MCF 10A (cell line): Measurements from ENCODE around the gene ANKHD1. TPM values are rescaled to one million over a fixed set of nuclear protein-coding genes. Genes with fewer than 3 reads are reported as not detected.
A peak's percentile ranks its signal among the peaks of the same experiment; 100 is the strongest.

Experiments
- BruUV-seq: library from RNA; stranded (reverse); fragments of 400-500 nt; replicated peaks from 2 replicates; lab custom pipeline; 2021; lab: Mats Ljungman, UMichigan
- CTCF ChIA-PET: fragments of 300-600 bp; sonication (Branson Sonifier 250); formaldehyde crosslinking; extraction: SDS; loops from one replicate; lab custom pipeline; 2021; ENCODE audit warnings: antibody characterized with exemption, inconsistent platforms; lab: Yijun Ruan, JAX
- POLR2A ChIA-PET: fragments of 300-600, 350-650 bp; sonication (Branson Sonifier 250); formaldehyde crosslinking; extraction: SDS; loops from one replicate; lab custom pipeline; 2020; ENCODE audit warnings: antibody characterized with exemption, inconsistent platforms; lab: Yijun Ruan, JAX
- DNase-seq: peaks from one replicate; pipeline ENCODE4 v3.0.0-alpha.2; 2018; ENCODE audit not compliant: unreplicated experiment
- H3K27ac Mint-ChIP-seq: one replicate; pipeline ENCODE4 v1.8.0; 2022; ENCODE audit warnings: mild to moderate bottlenecking, low read depth, mixed read lengths; ENCODE audit not compliant: unreplicated experiment
- H3K27me3 Mint-ChIP-seq: one replicate; pipeline ENCODE4 v1.8.0; 2022; ENCODE audit warnings: mixed read lengths; ENCODE audit not compliant: insufficient read depth, unreplicated experiment
- H3K36me3 Mint-ChIP-seq: one replicate; pipeline ENCODE4 v1.8.0; 2022; ENCODE audit warnings: mild to moderate bottlenecking, moderate library complexity, mixed read lengths; ENCODE audit not compliant: insufficient read depth, unreplicated experiment
- H3K4me1 Mint-ChIP-seq: one replicate; pipeline ENCODE4 v1.8.0; 2022; ENCODE audit warnings: mixed read lengths; ENCODE audit not compliant: insufficient read depth, unreplicated experiment
- H3K4me3 Mint-ChIP-seq: one replicate; pipeline ENCODE4 v1.8.0; 2022; ENCODE audit warnings: mild to moderate bottlenecking, moderate library complexity, mixed read lengths; ENCODE audit not compliant: unreplicated experiment
- H3K9me3 Mint-ChIP-seq: one replicate; pipeline ENCODE4 v1.8.0; 2022; ENCODE audit warnings: mixed read lengths; ENCODE audit not compliant: unreplicated experiment
- CTCF ChIP-seq: fragments of 200-600 bp; IDR thresholded peaks from one replicate; pipeline ENCODE4 v1.8.0; 2022; ENCODE audit warnings: antibody characterized with exemption, mild to moderate bottlenecking; ENCODE audit not compliant: unreplicated experiment
- intact Hi-C: fragments of 100-400 bp; cut with micrococcal nuclease; formaldehyde crosslinking; loops from 2 replicates; pipeline ENCODE4 v1.14.1; 2022
- total RNA-seq: library from RNA; stranded (reverse); gene quantifications from 2 replicates; pipeline ENCODE4 v1.2.3, GENCODE V29; 2022

ANKHD1 gene
- total RNA-seq, 1 experiment from 2014 or later, result 146 TPM

- BruUV-seq, result no TSS peak
Measured at GRCh38 chr5:140567136-140567818, 165.6 kb downstream of the ANKHD1 start.

DNA sequence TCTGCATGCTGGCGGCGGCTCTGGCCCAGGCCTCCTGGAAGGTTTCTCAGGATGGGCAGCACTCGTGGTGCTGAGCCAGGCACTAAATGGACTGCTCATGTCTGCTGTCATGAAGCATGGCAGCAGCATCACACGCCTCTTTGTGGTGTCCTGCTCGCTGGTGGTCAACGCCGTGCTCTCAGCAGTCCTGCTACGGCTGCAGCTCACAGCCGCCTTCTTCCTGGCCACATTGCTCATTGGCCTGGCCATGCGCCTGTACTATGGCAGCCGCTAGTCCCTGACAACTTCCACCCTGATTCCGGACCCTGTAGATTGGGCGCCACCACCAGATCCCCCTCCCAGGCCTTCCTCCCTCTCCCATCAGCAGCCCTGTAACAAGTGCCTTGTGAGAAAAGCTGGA lies 166.2 kb downstream of the ANKHD1 start:
- peaks cover 24% of the 10 kb centered on the region for H3K36me3 Mint-ChIP-seq
- no peaks in the 10 kb centered on the region for H3K27me3 Mint-ChIP-seq
- CTCF ChIA-PET, result interaction anchor here (1.6 to 2.9 kb wide), 2 partner anchors 10 to 20 kb away, joined by 3 to 14 read pairs; partner anchors contain the start of gene EIF4EBP3
- H3K9me3 Mint-ChIP-seq, result no peaks in the 10 kb centered on the region
- H3K4me3 Mint-ChIP-seq, result no peak overlapping the region
- no peak for DNase-seq
- BruUV-seq, result no TSS peak
- H3K4me1 Mint-ChIP-seq, result peaks cover 22% of the 10 kb centered on the region
- H3K27ac Mint-ChIP-seq, result no peak overlapping the region
- intact Hi-C loops, result no loop called here
- TF ChIP-seq CTCF, result no peak
- POLR2A ChIA-PET, result interaction anchor here (0.7 to 10.4 kb wide), 3 partner anchors 67 to 453 kb away, joined by 3 to 169 read pairs (median 143); partner anchors contain the start of genes CD14, IK, NDUFA2 and TMCO6

More at GRCh38 chr5:140567136-140567818, 165.6 kb downstream of the ANKHD1 start:
- ChIA-PET CTCF (interaction anchor here (0.8 to 3.5 kb wide), 6 partner anchors 11 to 124 kb away, joined by 3 to 20 read pairs (median 3); partner anchors contain the start of genes EIF4EBP3, HARS1 and HARS2), POLR2A (interaction anchor here (1.1 to 10.4 kb wide), 6 partner anchors 10 to 78 kb away, joined by 3 to 169 read pairs (median 20); partner anchors contain the start of genes CD14, IK, NDUFA2 and SRA1)
- no peak for TF ChIP-seq CTCF
- Mint-ChIP-seq H3K27me3 (no peaks in the 10 kb centered on the region), H3K4me1 (peaks cover 22% of the 10 kb centered on the region), H3K9me3 (no peaks in the 10 kb centered on the region), H3K4me3 (no peak overlapping the region), H3K27ac (no peak overlapping the region), H3K36me3 (peaks cover 24% of the 10 kb centered on the region)
- intact Hi-C loops, result no loop called here
- DNase-seq, result no peak

GRCh38 chr5:140568443-140569063 lies 166.9 kb downstream of the ANKHD1 start:
- H3K9me3 Mint-ChIP-seq, result no peaks in the 10 kb centered on the region
- TF ChIP-seq CTCF, result no peak
- H3K4me3 Mint-ChIP-seq, result no peak overlapping the region
- intact Hi-C loops, result no loop called here
- DNase-seq, result no peak
- TSS peak; percentile 3 for BruUV-seq
- ChIA-PET POLR2A (interaction anchor here (0.6 to 10.4 kb wide), 7 partner anchors 11 to 453 kb away, joined by 3 to 169 read pairs (median 5); partner anchors contain the start of genes CD14, IK, NDUFA2 and SRA1), CTCF (interaction anchor here (0.8 to 1.6 kb wide), 2 partner anchors 9 to 202 kb away, joined by 3 to 4 read pairs; no protein-coding TSS in a partner anchor)
- peaks cover 24% of the 10 kb centered on the region for H3K36me3 Mint-ChIP-seq
- no peak overlapping the region for H3K27ac Mint-ChIP-seq
- no peaks in the 10 kb centered on the region for H3K27me3 Mint-ChIP-seq
- H3K4me1 Mint-ChIP-seq, result peaks cover 20% of the 10 kb centered on the region

- no peak overlapping the region for H3K27ac Mint-ChIP-seq
- ChIA-PET POLR2A (interaction anchor here (0.6 to 10.4 kb wide), 5 partner anchors 12 to 211 kb away, joined by 3 to 169 read pairs (median 5); partner anchors contain the start of genes IK, NDUFA2 and SRA1), CTCF (interaction anchor here (0.7 to 1.2 kb wide), 6 partner anchors 9 to 203 kb away, joined by 3 to 5 read pairs (median 4); partner anchors contain the start of genes CD14, IK and NDUFA2)
- no peak for DNase-seq
- H3K36me3 Mint-ChIP-seq, result peaks cover 24% of the 10 kb centered on the region
- intact Hi-C loops, result no loop called here
- H3K4me1 Mint-ChIP-seq, result peaks cover 15% of the 10 kb centered on the region
- TF ChIP-seq CTCF, result no peak
- no peaks in the 10 kb centered on the region for H3K9me3 Mint-ChIP-seq
- H3K27me3 Mint-ChIP-seq, result no peaks in the 10 kb centered on the region
- no TSS peak for BruUV-seq
- H3K4me3 Mint-ChIP-seq, result no peak overlapping the region
Measured at GRCh38 chr5:140569197-140569596, 167.6 kb downstream of the ANKHD1 start.
